CD4-positive, alpha-beta T cell (primary cell): ENCODE measurements around the gene KCNJ15. TPM values are rescaled to one million over a fixed set of nuclear protein-coding genes. Genes with fewer than 3 reads are reported as not detected.

ENCODE experiments used
- ATAC-seq: fragments of 200-7000 bp; cut with Tn5 transposase; one replicate; pipeline ENCODE4 v1.10.0; 2022; ENCODE audit warnings: mild to moderate bottlenecking; ENCODE audit not compliant: poor library complexity
- CTCF ChIA-PET: fragments of 350-600 bp; sonication (Branson Sonifier 250); formaldehyde crosslinking; loops from one replicate; lab custom pipeline; 2021; ENCODE audit warnings: antibody characterized with exemption, inconsistent platforms; lab: Charles Lee
- POLR2A ChIA-PET: fragments of 350-600 bp; sonication (Branson Sonifier 250); formaldehyde crosslinking; loops from one replicate; lab custom pipeline; 2021; ENCODE audit warnings: antibody characterized with exemption, inconsistent platforms; lab: Charles Lee
- DNase-seq, 14 experiments: peaks; one replicate each; pipeline ENCODE4 v3.0.0-alpha.2; 2013 to 2020; ENCODE audit warnings: mixed read lengths in 2 of 14
- H3K27ac ChIP-seq, 2 donors: one replicate each; pipeline versions ENCODE4 v1.5.1 to v1.7.0; 2013; ENCODE audit warnings: low read length in 2 of 2, low read depth in 1 of 2, mild to moderate bottlenecking in 1 of 2
- H3K27me3 ChIP-seq, 2 experiments: 1 replicate in 1 of 2; 2 replicates in 1 of 2; pipeline versions ENCODE4 v1.6.1 to v1.7.0; 2013; ENCODE audit warnings: low read length in 2 of 2, control low read depth in 1 of 2, mild to moderate bottlenecking in 1 of 2, moderate library complexity in 1 of 2; ENCODE audit not compliant: insufficient read depth in 2 of 2, control insufficient read depth in 1 of 2
- H3K36me3 ChIP-seq: one replicate; pipeline ENCODE4 v1.6.1; 2013; ENCODE audit warnings: low read length, control low read depth; ENCODE audit not compliant: insufficient read depth
- H3K4me1 ChIP-seq: one replicate; pipeline ENCODE4 v1.6.1; 2013; ENCODE audit warnings: low read length, control low read depth; ENCODE audit not compliant: insufficient read depth
- H3K4me3 ChIP-seq: one replicate; pipeline ENCODE4 v1.5.1; 2013; ENCODE audit warnings: mild to moderate bottlenecking, low read length, moderate library complexity
- H3K9me3 ChIP-seq, 2 experiments: 1 replicate in 1 of 2; 2 replicates in 1 of 2; pipeline versions ENCODE4 v1.6.1 to v1.7.0; 2013; ENCODE audit warnings: low read length in 2 of 2, mild to moderate bottlenecking in 2 of 2, control low read depth in 1 of 2, moderate library complexity in 1 of 2; ENCODE audit not compliant: control insufficient read depth in 1 of 2, insufficient read depth in 1 of 2
- H3K27ac Mint-ChIP-seq: one replicate; pipeline ENCODE4 v1.8.0; 2020; ENCODE audit warnings: mixed read lengths
- H3K27me3 Mint-ChIP-seq: one replicate; pipeline ENCODE4 v1.8.0; 2021; ENCODE audit warnings: mixed read lengths
- H3K36me3 Mint-ChIP-seq: one replicate; pipeline ENCODE4 v1.8.0; 2021; ENCODE audit warnings: low read depth, mixed read lengths
- H3K4me1 Mint-ChIP-seq: one replicate; pipeline ENCODE4 v1.8.0; 2021; ENCODE audit warnings: low read depth, mixed read lengths
- H3K4me3 Mint-ChIP-seq: one replicate; pipeline ENCODE4 v1.8.0; 2020; ENCODE audit warnings: mild to moderate bottlenecking, mixed read lengths
- H3K9me3 Mint-ChIP-seq: one replicate; pipeline ENCODE4 v1.8.0; 2020; ENCODE audit warnings: mixed read lengths
- CTCF ChIP-seq: fragments of 200-600 bp; IDR thresholded peaks from one replicate; pipeline ENCODE4 v1.8.0; 2022; ENCODE audit warnings: antibody characterized with exemption, mild to moderate bottlenecking
- intact Hi-C, 2 experiments: fragments of 100-400 bp; cut with DNase I in 1 of 2; cut with micrococcal nuclease in 1 of 2; formaldehyde crosslinking; loops; one replicate each; pipeline versions ENCODE4 v1.15.1 to v1.9.0; 2023 to 2025; cut with DNase I, micrococcal nuclease
- total RNA-seq, 174 experiments: library from RNA in 2 of 174; stranded (reverse) in 2 of 174; gene quantifications; one replicate each; pipeline ENCODE4 v1.2.3 and lab custom pipeline; 2021 to 2026

Gene KCNJ15
- total RNA-seq, 2 experiments from 2014 or later = 0.19 TPM; not detected in 1

GRCh38 chr21:38259665-38260064 lies 2.9 kb downstream of the KCNJ15 start:
- H3K27me3 ChIP-seq = no peaks in the 10 kb centered on the region
- no peak for TF ChIP-seq CTCF
- intact Hi-C loops = no loop called here
- H3K4me1 Mint-ChIP-seq = no peaks in the 10 kb centered on the region
- no peak overlapping the region for H3K4me3 ChIP-seq
- ChIA-PET CTCF (no interaction called here), POLR2A (no interaction called here)
- H3K27me3 Mint-ChIP-seq = peaks cover 5% of the 10 kb centered on the region
- no peak for ATAC-seq
- H3K9me3 Mint-ChIP-seq = no peaks in the 10 kb centered on the region
- no peaks in the 10 kb centered on the region for H3K4me1 ChIP-seq
- no peak overlapping the region for H3K4me3 Mint-ChIP-seq
- H3K27ac Mint-ChIP-seq = no peak overlapping the region
- H3K9me3 ChIP-seq = no peaks in the 10 kb centered on the region
- DNase-seq = no peak
- no peaks in the 10 kb centered on the region for H3K36me3 Mint-ChIP-seq
- H3K27ac ChIP-seq = no peak overlapping the region
- no peaks in the 10 kb centered on the region for H3K36me3 ChIP-seq

- no peaks in the 10 kb centered on the region for H3K9me3 Mint-ChIP-seq
- POLR2A ChIA-PET = no interaction called here
- H3K4me1 Mint-ChIP-seq = no peaks in the 10 kb centered on the region
- intact Hi-C loops = no loop called here
- H3K36me3 Mint-ChIP-seq = no peaks in the 10 kb centered on the region
- DNase-seq = no peak
- Histone ChIP-seq H3K27me3 (no peaks in the 10 kb centered on the region), H3K9me3 (no peaks in the 10 kb centered on the region), H3K27ac (no peak overlapping the region), H3K36me3 (no peaks in the 10 kb centered on the region), H3K4me1 (no peaks in the 10 kb centered on the region), H3K4me3 (no peak overlapping the region)
- CTCF ChIA-PET = no interaction called here
- ATAC-seq = no peak
- peaks cover 5% of the 10 kb centered on the region for H3K27me3 Mint-ChIP-seq
- H3K4me3 Mint-ChIP-seq = no peak overlapping the region
- no peak for TF ChIP-seq CTCF
- H3K27ac Mint-ChIP-seq = no peak overlapping the region
Measured at GRCh38 chr21:38260426-38260825, 3.6 kb downstream of the KCNJ15 start.

- Histone ChIP-seq H3K27me3 (no peaks in the 10 kb centered on the region), H3K27ac (no peak overlapping the region), H3K4me3 (no peak overlapping the region), H3K4me1 (no peaks in the 10 kb centered on the region), H3K36me3 (no peaks in the 10 kb centered on the region), H3K9me3 (no peaks in the 10 kb centered on the region)
- TF ChIP-seq CTCF = no peak
- ATAC-seq (no peak), DNase-seq (no peak)
- CTCF ChIA-PET = no interaction called here
- no peak overlapping the region for H3K4me3 Mint-ChIP-seq
- POLR2A ChIA-PET = no interaction called here
- intact Hi-C loops = no loop called here
- peaks cover 5% of the 10 kb centered on the region for H3K27me3 Mint-ChIP-seq
- H3K9me3 Mint-ChIP-seq = no peaks in the 10 kb centered on the region
- no peak overlapping the region for H3K27ac Mint-ChIP-seq
- no peaks in the 10 kb centered on the region for H3K36me3 Mint-ChIP-seq
- H3K4me1 Mint-ChIP-seq = no peaks in the 10 kb centered on the region
Measured at GRCh38 chr21:38261851-38262250, 5.1 kb downstream of the KCNJ15 start.
